ENCODE results near the gene PPP2R2B. TPM values are rescaled to one million over a fixed set of nuclear protein-coding genes. Genes with fewer than 3 reads are reported as not detected.

PPP2R2B gene
- total and polyA plus RNA-seq, 2 of the 4 experiments (the other 2 are of a cell fraction), result not detected

GRCh38 chr5:146816775-146817387 lies 61.7 kb downstream of the PPP2R2B start:
- H2BK15ac ChIP-seq (ENCODE audit: low read depth, low read length), result no peak overlapping the region
- H2AK5ac ChIP-seq (ENCODE audit: low read depth, low read length), result no peak overlapping the region
- WGBS, 2 experiments (ENCODE audit: extremely low coverage in 2 of 2, insufficient read length in 1 of 2), result no CpG with 5 or more reads among the region's 1 CpG
- no peak overlapping the region for H4K8ac ChIP-seq (ENCODE audit: low read depth in 2 of 2, low read length in 2 of 2)
- no peak overlapping the region for H2BK20ac ChIP-seq (ENCODE audit: low read depth, low read length)
- H4K91ac ChIP-seq (ENCODE audit: insufficient read depth, low read depth, low read length), result no peak overlapping the region
- ATAC-seq (ENCODE audit: low read depth) (no peak), DNase-seq (no peak)
- no peak overlapping the region for H2AFZ ChIP-seq (replicated peaks; ENCODE audit: low read length, poor library complexity)
- no peak overlapping the region for H3K4me3 ChIP-seq (ENCODE audit: insufficient read depth, low read depth, low read length)
- H3K9me1 ChIP-seq (ENCODE audit: insufficient read depth, low read length), result no peaks in the 10 kb centered on the region
- H4K20me1 ChIP-seq (ENCODE audit: insufficient read depth, low read length), result no peaks in the 10 kb centered on the region
- no peak overlapping the region for H3K4ac ChIP-seq (ENCODE audit: low read depth, low read length)
- no peak overlapping the region for H3K14ac ChIP-seq (replicated peaks; ENCODE audit: low read depth, low read length)
- BruUV-seq (replicated peaks), result no TSS peak
- H2BK120ac ChIP-seq (ENCODE audit: low read depth, low read length), result no peak overlapping the region
- no peak overlapping the region for H3K4me2 ChIP-seq (ENCODE audit: low read depth, low read length)
- in situ Hi-C loops (cut with MboI; ENCODE audit: low sequenced_read_pairs), result no loop called here
- H3K79me1 ChIP-seq (ENCODE audit: low read depth in 1 of 2, low read length in 2 of 2), result no peaks in the 10 kb centered on the region
- TF ChIP-seq BHLHE40 (IDR thresholded peaks at IDR 0.05; ENCODE audit: low read depth, low read length) (no peak), RAD21 (IDR thresholded peaks at IDR 0.05; ENCODE audit: low read length) (no peak), RFX5 (IDR thresholded peaks at IDR 0.05; ENCODE audit: low read depth, low read length) (no peak), CTCF (conservative IDR thresholded peaks at IDR 0.05; ENCODE audit: low read depth, low read length) (no peak), POLR2A (IDR thresholded peaks at IDR 0.05; ENCODE audit: low read depth, low read length) (no peak), ELK1 (IDR thresholded peaks at IDR 0.05; ENCODE audit: borderline replicate concordance, low read depth, low read length) (no peak), CHD1 (IDR thresholded peaks at IDR 0.05; ENCODE audit: low read depth, low read length) (no peak), MAZ (IDR thresholded peaks at IDR 0.05; ENCODE audit: borderline replicate concordance, low read depth, low read length) (no peak), RCOR1 (IDR thresholded peaks at IDR 0.05; ENCODE audit: insufficient replicate concordance, low read length) (no peak), FOS (IDR thresholded peaks at IDR 0.05; ENCODE audit: low read depth, low read length) (no peak)
- no peak overlapping the region for H3K23ac ChIP-seq (ENCODE audit: low read depth, low read length)
- no peak overlapping the region for H3K56ac ChIP-seq (ENCODE audit: extremely low read depth, insufficient read depth, low read length)
- dilution Hi-C loops (cut with HindIII; ENCODE audit: low sequenced_read_pairs, unreplicated experiment), result no loop called here
- H3K36me3 ChIP-seq (ENCODE audit: control insufficient read depth, insufficient read depth, low read length), result no peaks in the 10 kb centered on the region
- CTCF ChIA-PET, result no interaction called here
- H3K27me3 ChIP-seq (ENCODE audit: control insufficient read depth, insufficient read depth, low read length), result no peaks in the 10 kb centered on the region
- no peak overlapping the region for H4K5ac ChIP-seq (ENCODE audit: low read depth, low read length)
- no peak overlapping the region for H2AK9ac ChIP-seq (replicated peaks; ENCODE audit: low read depth, low read length, poor library complexity)
- intact Hi-C loops (cut with micrococcal nuclease), result no loop called here
- peaks cover 2% of the 10 kb centered on the region; the same call in 1 of the 2 replicates for H3K9me3 ChIP-seq (ENCODE audit: control insufficient read depth, insufficient read depth, low read length)
- POLR2A ChIA-PET (ENCODE audit: unreplicated experiment), result no interaction called here
- no peak overlapping the region for H2BK5ac ChIP-seq (ENCODE audit: low read depth, low read length, poor library complexity, severe bottlenecking)
- H3K9ac ChIP-seq (ENCODE audit: low read depth, low read length), result no peak overlapping the region
- no peaks in the 10 kb centered on the region for H3K4me1 ChIP-seq (ENCODE audit: control insufficient read depth, insufficient read depth, low read length)
- H3K27ac ChIP-seq (ENCODE audit: insufficient read depth, low read length), result no peak overlapping the region
- no peak overlapping the region for H3K18ac ChIP-seq (ENCODE audit: low read depth, low read length)
